Ovary (tissue), 9 donors: ENCODE data around the gene ACP4. TPM values are rescaled to one million over a fixed set of nuclear protein-coding genes. Genes with fewer than 3 reads are reported as not detected.

Experiments
- DNase-seq, 5 donors: peaks; one replicate each; pipeline ENCODE4 v3.0.0-alpha.2; 2019 to 2020
- H3K27ac ChIP-seq, 2 donors: fragments of 200-600 bp; one replicate each; pipeline versions ENCODE4 v1.5.1 to v1.8.0; 2019 to 2022
- H3K27me3 ChIP-seq: fragments of 200-600 bp; one replicate; pipeline ENCODE4 v1.8.0; 2022
- H3K36me3 ChIP-seq: fragments of 200-600 bp; sonication (generic); one replicate; pipeline ENCODE4 v1.5.1; 2019
- H3K4me1 ChIP-seq: one replicate; pipeline ENCODE4 v1.8.1; 2013; ENCODE audit warnings: mild to moderate bottlenecking, moderate library complexity; ENCODE audit not compliant: insufficient read depth
- H3K4me3 ChIP-seq: fragments of 200-600 bp; sonication (generic); one replicate; pipeline ENCODE4 v1.5.1; 2017
- H3K9me3 ChIP-seq, 2 donors: fragments of 200-600 bp in 1 of 2; sonication (generic) in 1 of 2; one replicate each; pipeline versions ENCODE4 v1.5.1 to v1.8.1; 2013 to 2019; ENCODE audit warnings: mild to moderate bottlenecking in 1 of 2, moderate library complexity in 1 of 2
- EP300 ChIP-seq: sonication (generic); formaldehyde crosslinking; IDR thresholded peaks from one replicate; pipeline ENCODE4 v1.6.1; 2017; ENCODE audit warnings: antibody characterized with exemption
- POLR2A ChIP-seq: fragments of 450-650 bp; IDR thresholded peaks from one replicate; pipeline ENCODE4 v1.6.1; 2017; ENCODE audit warnings: antibody characterized with exemption, mild to moderate bottlenecking, moderate library complexity
- WGBS, 3 donors: extraction: QIAGEN DNeasy Blood & Tissue Kit in 1 of 3; methylation state at CpG; one replicate each; pipeline versions ENCODE4 v1.1.5 to v1.1.7; 2013 to 2017; 5-methylcytosine and 5-hydroxymethylcytosine counted together
- intact Hi-C, 4 donors: fragments of 100-400 bp; cut with DNase I; formaldehyde crosslinking; loops; one replicate each; pipeline versions ENCODE4 v1.11.0 to v1.15.1; 2022 to 2023
- polyA plus RNA-seq, 2 donors: library from polyadenylated mRNA; stranded (reverse); fragments of 200-250 nt in 1 of 2; fragments of 350-450 nt in 1 of 2; fragmentation: Illumina TruSeq in 1 of 2; extraction: RNeasy Lipid Tissue Mini Kit (QIAGEN cat#74804) in 1 of 2; gene quantifications; one replicate each; pipeline ENCODE4 v1.2.3, GENCODE V29; 2013 to 2014
- total RNA-seq, 7 donors: library from RNA; depleted of rRNA in 2 of 7; stranded (reverse); fragments of >200 nt in 2 of 7; fragmentation: NEBNext Ultra II Directional in 3 of 7; extraction: Animal tissue kit (Norgen Biotek cat#: 25700) in 3 of 7; gene quantifications; one replicate each; pipeline versions ENCODE4 v1.1.0 to v1.2.4, GENCODE V29; 2016 to 2023
- TF ChIP-seq, protein P1 (sequence below), 3 donors: fragments of 450-650 bp in 2 of 3; fragments of 200-600 bp in 1 of 3; IDR thresholded peaks; one replicate each; pipeline versions ENCODE4 v1.5.1 to v1.8.0; 2016 to 2022; ENCODE audit warnings: antibody characterized with exemption in 3 of 3, mild to moderate bottlenecking in 1 of 3
- donor health status: DM: no; HTN: no; CAD: no; lungs with moderate emphysema.
- donor health status: DM: no; HTN: no; CAD: no.
- donor health status: Bipolar disorder and iron deficiency.
- donor health status: DM: yes; HTN: yes; CAD: no.
- donor health status: DM: no; HTN: no; CAD: no.
- donor health status: DM: yes; HTN: yes; CAD: no.

Gene ACP4
- total and polyA plus RNA-seq, 9 donors = not detected

DNA sequence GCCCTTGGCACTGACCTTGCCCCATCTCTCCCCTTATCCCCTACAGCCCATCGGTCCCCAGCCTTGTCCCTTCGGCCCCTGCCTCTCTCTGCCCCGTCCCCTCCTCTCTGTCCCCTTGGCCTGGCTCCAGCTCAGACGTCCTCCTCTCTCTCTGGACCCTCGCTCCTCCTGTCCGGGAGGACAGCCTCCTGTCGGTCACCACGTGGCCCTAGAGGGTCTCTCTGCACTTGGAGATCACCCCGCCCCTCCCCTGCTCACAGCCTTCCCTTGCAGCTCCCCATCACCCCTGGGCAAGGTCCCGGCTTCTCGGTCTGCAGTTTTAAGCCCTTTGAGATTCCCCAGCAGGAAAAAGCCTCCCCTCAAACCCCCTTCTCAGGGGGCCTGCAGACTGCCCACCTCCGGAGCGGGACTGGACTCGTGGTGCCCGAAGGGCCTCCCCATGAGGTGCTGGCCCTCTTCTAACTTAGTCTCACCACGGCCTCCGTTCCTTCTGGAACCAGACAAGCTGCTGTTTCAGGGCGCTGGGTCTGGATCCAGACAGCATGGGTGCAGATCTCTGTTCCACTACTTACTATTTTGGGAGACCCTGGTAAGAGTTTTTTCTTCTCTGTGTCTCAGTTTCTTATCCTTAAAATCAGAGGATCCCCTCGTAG, 46.5 kb downstream of the ACP4 start:
- peaks cover 0 to 5% of the 10 kb centered on the region in 2 donors for H3K9me3 ChIP-seq
- intact Hi-C loops = no loop called here
- H3K27me3 ChIP-seq = no peaks in the 10 kb centered on the region
- no peaks in the 10 kb centered on the region for H3K36me3 ChIP-seq
- H3K4me3 ChIP-seq = no peak overlapping the region
- H3K4me1 ChIP-seq = no peaks in the 10 kb centered on the region
- peak in 1 of 5 donors; percentile 37 for DNase-seq
- H3K27ac ChIP-seq = no peak overlapping the region
- TF ChIP-seq, protein P1, sequence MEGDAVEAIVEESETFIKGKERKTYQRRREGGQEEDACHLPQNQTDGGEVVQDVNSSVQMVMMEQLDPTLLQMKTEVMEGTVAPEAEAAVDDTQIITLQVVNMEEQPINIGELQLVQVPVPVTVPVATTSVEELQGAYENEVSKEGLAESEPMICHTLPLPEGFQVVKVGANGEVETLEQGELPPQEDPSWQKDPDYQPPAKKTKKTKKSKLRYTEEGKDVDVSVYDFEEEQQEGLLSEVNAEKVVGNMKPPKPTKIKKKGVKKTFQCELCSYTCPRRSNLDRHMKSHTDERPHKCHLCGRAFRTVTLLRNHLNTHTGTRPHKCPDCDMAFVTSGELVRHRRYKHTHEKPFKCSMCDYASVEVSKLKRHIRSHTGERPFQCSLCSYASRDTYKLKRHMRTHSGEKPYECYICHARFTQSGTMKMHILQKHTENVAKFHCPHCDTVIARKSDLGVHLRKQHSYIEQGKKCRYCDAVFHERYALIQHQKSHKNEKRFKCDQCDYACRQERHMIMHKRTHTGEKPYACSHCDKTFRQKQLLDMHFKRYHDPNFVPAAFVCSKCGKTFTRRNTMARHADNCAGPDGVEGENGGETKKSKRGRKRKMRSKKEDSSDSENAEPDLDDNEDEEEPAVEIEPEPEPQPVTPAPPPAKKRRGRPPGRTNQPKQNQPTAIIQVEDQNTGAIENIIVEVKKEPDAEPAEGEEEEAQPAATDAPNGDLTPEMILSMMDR (IDR thresholded peaks at IDR 0.05) = no peak
- TF ChIP-seq POLR2A (no peak), EP300 (no peak)
- WGBS, 3 donors = 14 to 29% (median 27%) methylated on average over 19 of the region's 19 CpGs

DNA sequence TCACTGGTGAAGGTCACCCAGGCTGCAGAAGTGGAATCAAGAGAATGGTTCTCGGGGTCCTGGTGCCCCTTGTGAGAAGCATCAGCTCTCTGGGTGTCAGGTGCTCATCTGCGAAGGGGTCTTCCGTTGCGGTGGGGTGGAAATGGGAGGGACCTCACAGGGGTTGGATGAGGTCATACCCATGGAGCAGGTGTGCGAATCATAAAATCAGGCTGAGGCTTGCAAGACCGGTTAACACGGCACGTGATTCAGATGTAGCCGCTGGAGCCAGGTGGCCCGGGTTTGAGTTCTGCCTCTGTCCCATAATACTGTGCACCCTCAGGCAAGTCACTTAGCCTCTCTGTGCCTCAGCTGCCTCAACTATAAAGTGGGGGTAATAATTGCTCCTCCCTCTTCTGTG, 47.1 kb downstream of the ACP4 start:
- Histone ChIP-seq H3K27ac (no peak overlapping the region), H3K4me1 (no peaks in the 10 kb centered on the region), H3K9me3 (peaks cover 0 to 5% of the 10 kb centered on the region in 2 donors), H3K4me3 (no peak overlapping the region), H3K36me3 (no peaks in the 10 kb centered on the region), H3K27me3 (no peaks in the 10 kb centered on the region)
- TF ChIP-seq POLR2A = no peak
- intact Hi-C loops = no loop called here
- 54 to 62% (median 59%) methylated on average over 10 of the region's 10 CpGs for WGBS, 3 donors
- DNase-seq = no peak

DNA sequence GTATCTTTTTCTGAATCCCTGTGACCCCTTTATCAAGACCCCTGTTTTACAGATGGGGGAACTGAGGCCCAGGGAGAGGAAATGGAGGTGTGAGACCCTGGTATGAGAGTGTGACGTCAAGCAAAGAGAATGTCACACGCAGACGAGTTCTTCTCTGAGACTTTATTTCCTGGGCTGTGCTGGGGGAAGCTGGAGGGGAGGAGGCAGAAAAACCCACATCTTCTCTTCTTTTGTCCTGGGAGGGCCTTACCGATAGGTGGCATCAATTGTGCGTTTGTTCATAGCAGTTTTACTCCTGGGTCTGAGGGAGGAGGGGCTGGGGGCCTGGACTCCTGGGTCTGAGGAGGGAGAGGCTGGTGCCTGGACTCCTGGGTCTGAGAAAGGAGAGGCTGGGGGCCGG, 48.0 kb downstream of the ACP4 start:
- Histone ChIP-seq H3K27me3 (no peaks in the 10 kb centered on the region), H3K4me1 (no peaks in the 10 kb centered on the region), H3K4me3 (no peak overlapping the region), H3K9me3 (peaks cover 0 to 5% of the 10 kb centered on the region in 2 donors), H3K36me3 (no peaks in the 10 kb centered on the region), H3K27ac (no peak overlapping the region)
- DNase-seq = no peak
- 9 to 14% (median 12%) methylated on average over 6 of the region's 6 CpGs for WGBS, 3 donors
- TF ChIP-seq, protein P1 (IDR thresholded peaks at IDR 0.05) = no peak
- TF ChIP-seq EP300 (no peak), POLR2A (no peak)
- intact Hi-C loops = no loop called here

DNA sequence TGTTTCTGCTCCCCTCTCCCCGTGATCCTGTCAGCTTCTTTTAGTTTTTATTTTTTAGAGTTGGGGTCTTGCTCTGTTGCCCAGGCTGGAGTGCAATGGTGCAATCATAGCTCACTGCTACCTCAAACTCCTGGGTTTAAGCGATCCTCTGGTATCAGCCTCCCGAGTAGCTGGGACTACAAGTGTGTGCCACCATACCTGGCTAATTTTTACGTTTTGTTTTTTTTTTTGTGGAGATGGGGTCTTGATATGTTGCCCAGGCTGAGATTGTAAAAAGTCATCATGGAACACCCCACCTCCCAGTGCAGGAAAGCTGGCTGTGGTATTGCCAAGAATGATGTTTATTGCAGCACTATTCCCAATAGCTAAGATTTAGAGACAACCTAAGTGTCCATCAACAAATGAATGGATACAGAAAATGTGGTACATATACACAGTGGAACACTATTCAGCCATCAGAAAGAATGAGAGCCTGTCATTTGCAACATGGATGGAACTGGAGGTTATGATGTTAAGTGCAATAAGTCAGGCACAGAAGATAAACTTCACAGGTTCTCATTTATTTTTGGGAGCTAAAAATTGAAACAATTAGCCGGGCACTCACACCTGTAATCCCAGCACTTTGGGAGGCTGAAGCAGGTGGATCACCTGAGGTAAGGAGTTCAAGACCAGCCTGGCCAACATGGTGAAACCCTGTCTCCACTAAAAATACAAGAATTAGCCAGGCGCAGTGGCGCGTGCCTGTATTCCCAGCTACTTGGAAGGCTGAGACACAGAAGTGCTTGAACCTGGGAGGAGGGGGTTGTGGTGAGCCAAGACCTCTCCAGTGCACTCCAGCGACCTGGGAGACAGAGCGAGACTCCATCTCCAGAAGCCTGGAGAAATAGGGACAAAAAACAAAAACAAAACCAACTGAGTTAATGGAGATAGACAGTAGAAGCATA, 49.8 kb downstream of the ACP4 start:
- Histone ChIP-seq H3K9me3 (peaks cover 0 to 5% of the 10 kb centered on the region in 2 donors), H3K27me3 (no peaks in the 10 kb centered on the region), H3K27ac (no peak overlapping the region), H3K4me3 (no peak overlapping the region), H3K4me1 (no peaks in the 10 kb centered on the region), H3K36me3 (no peaks in the 10 kb centered on the region)
- 67 to 74% (median 71%) methylated on average over 10 of the region's 10 CpGs for WGBS, 3 donors
- DNase-seq = no peak
- intact Hi-C loops = no loop called here
- TF ChIP-seq POLR2A (no peak), EP300 (no peak)
- TF ChIP-seq, protein P1 (IDR thresholded peaks at IDR 0.05) = no peak
